Measurements from ENCODE around the gene AHRR.

DNA sequence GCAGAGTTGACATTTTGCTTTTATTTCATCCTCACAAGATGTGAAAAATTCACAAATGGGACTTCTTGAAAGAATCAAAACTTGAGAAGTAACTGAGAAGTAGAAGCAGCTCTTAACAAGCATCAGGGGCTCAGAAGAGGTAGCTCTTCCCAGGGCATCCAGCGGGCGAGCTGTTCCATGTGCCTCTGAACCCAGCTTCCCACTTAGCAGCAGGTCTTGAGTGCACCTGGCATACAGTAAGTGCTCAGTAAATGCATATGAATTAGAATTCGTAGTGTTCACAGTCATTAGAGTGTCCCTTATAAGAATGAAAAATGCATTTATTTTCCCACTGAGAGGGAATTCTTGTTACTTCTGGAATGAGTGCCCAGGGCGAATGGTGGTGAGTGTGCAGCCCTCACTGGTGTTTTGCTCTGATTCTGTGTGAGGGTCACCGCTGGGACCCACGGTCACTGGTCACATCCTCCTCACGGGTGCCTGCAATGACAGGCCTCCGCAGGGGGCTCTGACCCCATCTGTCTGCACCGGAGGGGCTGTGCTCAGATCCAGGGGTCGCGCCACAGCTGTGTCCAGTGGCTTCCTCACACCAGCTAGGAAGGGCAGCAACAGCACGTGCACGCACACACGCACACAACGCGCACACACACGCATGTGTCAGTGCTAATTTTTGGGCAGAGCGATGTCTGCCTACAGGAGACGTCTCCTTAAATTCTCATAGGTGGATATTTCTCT lies 148.4 kb downstream of the AHRR start:
- TF ChIP-seq RFX5 (IDR thresholded peaks at IDR 0.05; ENCODE audit: low read depth, low read length), result no peak
- peak; percentile 71 for TF ChIP-seq POLR2A (IDR thresholded peaks at IDR 0.05; ENCODE audit: low read depth, low read length)
- TF ChIP-seq, protein P1, sequence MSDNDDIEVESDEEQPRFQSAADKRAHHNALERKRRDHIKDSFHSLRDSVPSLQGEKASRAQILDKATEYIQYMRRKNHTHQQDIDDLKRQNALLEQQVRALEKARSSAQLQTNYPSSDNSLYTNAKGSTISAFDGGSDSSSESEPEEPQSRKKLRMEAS (IDR thresholded peaks at IDR 0.05; ENCODE audit: low read depth, low read length), result no peak
- TF ChIP-seq, protein P2, sequence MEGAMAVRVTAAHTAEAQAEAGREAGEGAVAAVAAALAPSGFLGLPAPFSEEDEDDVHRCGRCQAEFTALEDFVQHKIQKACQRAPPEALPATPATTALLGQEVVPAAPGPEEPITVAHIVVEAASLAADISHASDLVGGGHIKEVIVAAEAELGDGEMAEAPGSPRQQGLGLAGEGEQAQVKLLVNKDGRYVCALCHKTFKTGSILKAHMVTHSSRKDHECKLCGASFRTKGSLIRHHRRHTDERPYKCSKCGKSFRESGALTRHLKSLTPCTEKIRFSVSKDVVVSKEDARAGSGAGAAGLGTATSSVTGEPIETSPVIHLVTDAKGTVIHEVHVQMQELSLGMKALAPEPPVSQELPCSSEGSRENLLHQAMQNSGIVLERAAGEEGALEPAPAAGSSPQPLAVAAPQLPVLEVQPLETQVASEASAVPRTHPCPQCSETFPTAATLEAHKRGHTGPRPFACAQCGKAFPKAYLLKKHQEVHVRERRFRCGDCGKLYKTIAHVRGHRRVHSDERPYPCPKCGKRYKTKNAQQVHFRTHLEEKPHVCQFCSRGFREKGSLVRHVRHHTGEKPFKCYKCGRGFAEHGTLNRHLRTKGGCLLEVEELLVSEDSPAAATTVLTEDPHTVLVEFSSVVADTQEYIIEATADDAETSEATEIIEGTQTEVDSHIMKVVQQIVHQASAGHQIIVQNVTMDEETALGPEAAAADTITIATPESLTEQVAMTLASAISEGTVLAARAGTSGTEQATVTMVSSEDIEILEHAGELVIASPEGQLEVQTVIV (IDR thresholded peaks at IDR 0.05; ENCODE audit: borderline replicate concordance, partially characterized antibody), result no peak
- TF ChIP-seq TCF12 (IDR thresholded peaks at IDR 0.05; ENCODE audit: low read depth, low read length), result no peak
- TF ChIP-seq IRF3 (IDR thresholded peaks at IDR 0.05), result no peak
- TF ChIP-seq YY1 (IDR thresholded peaks at IDR 0.05; ENCODE audit: low read depth, low read length), result no peak
- TF ChIP-seq CBX5 (IDR thresholded peaks at IDR 0.05; ENCODE audit: low read depth), result no peak

All from GM12878 (cell line).